ENCODE data around the gene RBM47. TPM values are rescaled to one million over a fixed set of nuclear protein-coding genes. Genes with fewer than 3 reads are reported as not detected.

RBM47 gene
- total and polyA plus RNA-seq, 3 donors from 2014 or later: 17.8 to 95.1 (median 51.7) TPM

GRCh38 chr4:40626183-40626990, 3.3 kb downstream of the RBM47 start:
- H3K27me3 ChIP-seq: no peaks in the 10 kb centered on the region
- H3K27ac ChIP-seq: peak overlapping the region; percentile 62 to 84
- TF ChIP-seq CTCF (IDR thresholded peaks at IDR 0.05) (no peak), POLR2A (IDR thresholded peaks at IDR 0.05) (no peak)
- intact Hi-C loops (cut with DNase I; ENCODE audit: low total_unique reads): no loop called here
- H3K4me1 ChIP-seq: peaks cover 11% of the 10 kb centered on the region
- DNase-seq: peak; percentile 55
- H3K36me3 ChIP-seq (ENCODE audit: low read depth, missing control alignments): no peaks in the 10 kb centered on the region
- 42 to 57% methylated on average over 10 of the region's 10 CpGs for WGBS, 2 donors
- peak overlapping the region in 1 of 2 donors; percentile 76 for H3K4me3 ChIP-seq
- H3K9me3 ChIP-seq: no peaks in the 10 kb centered on the region

GRCh38 chr4:40623707-40624106, 6.0 kb downstream of the RBM47 start:
- H3K4me1 ChIP-seq: peaks cover 16% of the 10 kb centered on the region
- TF ChIP-seq CTCF (IDR thresholded peaks at IDR 0.05) (no peak), POLR2A (IDR thresholded peaks at IDR 0.05) (no peak)
- peak overlapping the region; percentile 13 to 72 for H3K27ac ChIP-seq
- no peaks in the 10 kb centered on the region for H3K36me3 ChIP-seq (ENCODE audit: low read depth, missing control alignments)
- DNase-seq: no peak
- 84 to 92% methylated on average over 7 of the region's 7 CpGs for WGBS, 2 donors
- no peaks in the 10 kb centered on the region for H3K9me3 ChIP-seq
- no peak overlapping the region for H3K4me3 ChIP-seq
- no peaks in the 10 kb centered on the region for H3K27me3 ChIP-seq
- intact Hi-C loops (cut with DNase I; ENCODE audit: low total_unique reads): no loop called here

- no peak for TF ChIP-seq POLR2A (IDR thresholded peaks at IDR 0.05)
- TF ChIP-seq CTCF (IDR thresholded peaks at IDR 0.05): no peak
- H3K27ac ChIP-seq: peak overlapping the region; percentile 13 to 72
- no peak overlapping the region for H3K4me3 ChIP-seq
- no peaks in the 10 kb centered on the region for H3K36me3 ChIP-seq (ENCODE audit: low read depth, missing control alignments)
- H3K9me3 ChIP-seq: no peaks in the 10 kb centered on the region
- no peaks in the 10 kb centered on the region for H3K27me3 ChIP-seq
- DNase-seq: no peak
- intact Hi-C loops (cut with DNase I; ENCODE audit: low total_unique reads): no loop called here
- peaks cover 16% of the 10 kb centered on the region for H3K4me1 ChIP-seq
- WGBS, 2 donors: 77 to 84% methylated on average over 6 of the region's 6 CpGs
Observed at GRCh38 chr4:40622913-40623312, 6.8 kb downstream of the RBM47 start.

GRCh38 chr4:40621592-40622512, 7.8 kb downstream of the RBM47 start:
- intact Hi-C loops (cut with DNase I; ENCODE audit: low total_unique reads): no loop called here
- 79 to 81% methylated on average over 13 of the region's 13 CpGs for WGBS, 2 donors

More at GRCh38 chr4:40621592-40622512, 7.8 kb downstream of the RBM47 start:
- Histone ChIP-seq H3K27me3 (no peaks in the 10 kb centered on the region), H3K36me3 (ENCODE audit: low read depth, missing control alignments) (no peaks in the 10 kb centered on the region), H3K9me3 (no peaks in the 10 kb centered on the region), H3K27ac (no peak overlapping the region), H3K4me3 (no peak overlapping the region), H3K4me1 (peaks cover 16% of the 10 kb centered on the region)
- TF ChIP-seq CTCF (IDR thresholded peaks at IDR 0.05): no peak
- TF ChIP-seq POLR2A (IDR thresholded peaks at IDR 0.05): no peak
- peak; percentile 59 for DNase-seq
